ENCODE data around the gene CFAP100.

DNA sequence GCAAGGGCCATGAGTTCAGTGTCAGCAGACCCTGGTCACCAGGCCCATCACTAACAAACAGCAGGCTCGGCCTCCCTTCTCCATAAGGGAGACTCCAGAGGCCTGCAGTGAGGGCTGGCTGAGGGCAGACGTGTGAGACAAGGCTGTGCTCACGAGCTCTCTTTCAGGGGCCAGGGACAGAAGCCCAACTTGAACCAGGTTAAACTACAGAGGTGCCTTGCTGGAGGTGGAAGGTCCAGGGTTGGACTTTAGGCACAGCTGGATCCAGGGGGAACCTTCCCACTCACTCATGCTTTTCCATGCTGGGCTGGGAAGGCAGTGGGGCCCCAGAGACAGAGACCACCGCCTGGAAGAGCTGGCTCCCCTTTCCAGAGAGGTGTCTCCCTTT is 19.0 kb downstream of the CFAP100 start:
- TF ChIP-seq, protein P1, sequence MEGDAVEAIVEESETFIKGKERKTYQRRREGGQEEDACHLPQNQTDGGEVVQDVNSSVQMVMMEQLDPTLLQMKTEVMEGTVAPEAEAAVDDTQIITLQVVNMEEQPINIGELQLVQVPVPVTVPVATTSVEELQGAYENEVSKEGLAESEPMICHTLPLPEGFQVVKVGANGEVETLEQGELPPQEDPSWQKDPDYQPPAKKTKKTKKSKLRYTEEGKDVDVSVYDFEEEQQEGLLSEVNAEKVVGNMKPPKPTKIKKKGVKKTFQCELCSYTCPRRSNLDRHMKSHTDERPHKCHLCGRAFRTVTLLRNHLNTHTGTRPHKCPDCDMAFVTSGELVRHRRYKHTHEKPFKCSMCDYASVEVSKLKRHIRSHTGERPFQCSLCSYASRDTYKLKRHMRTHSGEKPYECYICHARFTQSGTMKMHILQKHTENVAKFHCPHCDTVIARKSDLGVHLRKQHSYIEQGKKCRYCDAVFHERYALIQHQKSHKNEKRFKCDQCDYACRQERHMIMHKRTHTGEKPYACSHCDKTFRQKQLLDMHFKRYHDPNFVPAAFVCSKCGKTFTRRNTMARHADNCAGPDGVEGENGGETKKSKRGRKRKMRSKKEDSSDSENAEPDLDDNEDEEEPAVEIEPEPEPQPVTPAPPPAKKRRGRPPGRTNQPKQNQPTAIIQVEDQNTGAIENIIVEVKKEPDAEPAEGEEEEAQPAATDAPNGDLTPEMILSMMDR (IDR thresholded peaks at IDR 0.05), result no peak
- TF ChIP-seq POLR2AphosphoS5 (IDR thresholded peaks at IDR 0.05) (no peak), POLR2A (IDR thresholded peaks at IDR 0.05) (no peak), EP300 (IDR thresholded peaks at IDR 0.05; ENCODE audit: low read depth) (no peak)

Data from transverse colon (tissue), 4 donors.